Nucleus accumbens (tissue), 56 donors: ENCODE data around the gene PRELP.
A peak's percentile ranks its signal among the peaks of the same experiment; 100 is the strongest.
"Not testable (repeated sequence)": the region's sequence is repeated elsewhere in the genome, so short reads cannot be mapped to it uniquely, and the experiment has no call there.

ENCODE experiments used
- DNase-seq, 56 donors: peaks; one replicate each; lab custom pipeline; 2025; lab: John Stamatoyannopoulos, UW

PRELP gene

GRCh38 chr1:203504400-203505250, 29.0 kb downstream of the PRELP start:
- peak in 47 of 56 donors; percentile 18 to 93 (median 54) for DNase-seq

- no peak for DNase-seq
Measured at GRCh38 chr1:203505526-203506204, 30.1 kb downstream of the PRELP start.

- peak in 3 of 56 donors; percentile 13 to 25 (median 14) for DNase-seq
Measured at GRCh38 chr1:203506858-203507626, 31.4 kb downstream of the PRELP start.

- DNase-seq: no peak
Measured at GRCh38 chr1:203507759-203508158, 32.2 kb downstream of the PRELP start.

GRCh38 chr1:203508463-203509073, 33.0 kb downstream of the PRELP start:
- DNase-seq: peak in 1 of 56 donors; percentile 13

DNA sequence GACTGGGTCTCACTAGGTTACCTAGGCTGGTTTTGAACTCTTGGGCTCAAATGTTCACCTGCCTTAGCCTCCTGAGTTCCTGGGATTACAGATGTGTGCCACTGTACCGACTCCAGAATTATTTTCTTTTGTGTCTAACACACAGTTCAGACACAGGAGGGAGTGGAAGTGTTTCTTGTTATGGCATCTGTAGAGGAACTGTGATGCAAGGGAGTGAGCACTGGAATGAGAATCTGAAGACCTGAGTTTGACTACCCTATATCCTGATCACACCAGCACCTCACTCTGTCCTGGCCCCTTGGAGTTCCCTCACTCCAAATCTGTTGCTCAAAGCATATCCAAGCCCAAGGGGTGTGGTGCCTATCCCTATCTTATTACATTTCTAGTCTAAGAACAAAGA, 33.5 kb downstream of the PRELP start:
- DNase-seq: no peak

DNA sequence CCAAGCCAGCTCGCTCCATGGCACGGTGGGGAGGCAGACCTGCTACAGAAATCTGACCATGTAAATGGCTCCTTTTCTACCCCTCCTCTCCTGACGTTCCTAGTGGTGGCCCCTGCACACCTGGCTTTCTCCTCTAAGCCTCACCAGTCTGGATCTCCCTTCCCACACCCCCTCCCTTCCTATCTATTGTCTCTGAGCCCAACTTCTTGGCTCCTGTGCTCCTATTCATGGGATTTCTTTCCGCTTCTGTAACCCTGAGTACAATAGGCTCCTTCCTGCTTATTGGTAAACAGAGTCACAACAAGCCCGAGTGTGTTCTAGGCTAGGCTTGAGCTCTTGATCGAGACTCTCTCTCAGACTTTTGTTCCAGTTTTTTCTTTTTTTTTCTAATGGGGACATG, 35.9 kb downstream of the PRELP start:
- DNase-seq: no peak

DNA sequence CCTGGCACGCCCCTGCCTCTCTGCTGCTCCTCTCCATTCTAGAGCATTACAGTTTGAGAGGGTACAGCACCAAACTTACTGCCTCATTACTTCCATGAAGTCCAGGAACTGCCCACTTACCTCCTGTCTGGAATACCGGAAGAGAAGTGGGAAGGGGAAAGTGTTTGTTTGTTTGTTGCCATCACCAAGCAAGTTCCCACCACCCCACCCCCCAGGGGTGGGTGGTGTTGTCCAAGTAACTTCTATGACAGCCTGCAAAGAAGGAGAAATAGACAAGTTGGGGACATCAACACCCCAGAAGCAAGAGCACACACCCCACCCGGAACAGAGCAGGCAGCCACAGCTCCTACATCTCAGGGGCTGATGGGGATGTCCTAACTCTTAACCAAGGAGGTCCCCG, 36.3 kb downstream of the PRELP start:
- DNase-seq: no peak

- DNase-seq: no peak
Measured at GRCh38 chr1:203512517-203512847, 36.9 kb downstream of the PRELP start.

GRCh38 chr1:203512848-203513584, 37.4 kb downstream of the PRELP start:
- DNase-seq: peak in 22 of 56 donors; percentile 6 to 59 (median 27)

DNA sequence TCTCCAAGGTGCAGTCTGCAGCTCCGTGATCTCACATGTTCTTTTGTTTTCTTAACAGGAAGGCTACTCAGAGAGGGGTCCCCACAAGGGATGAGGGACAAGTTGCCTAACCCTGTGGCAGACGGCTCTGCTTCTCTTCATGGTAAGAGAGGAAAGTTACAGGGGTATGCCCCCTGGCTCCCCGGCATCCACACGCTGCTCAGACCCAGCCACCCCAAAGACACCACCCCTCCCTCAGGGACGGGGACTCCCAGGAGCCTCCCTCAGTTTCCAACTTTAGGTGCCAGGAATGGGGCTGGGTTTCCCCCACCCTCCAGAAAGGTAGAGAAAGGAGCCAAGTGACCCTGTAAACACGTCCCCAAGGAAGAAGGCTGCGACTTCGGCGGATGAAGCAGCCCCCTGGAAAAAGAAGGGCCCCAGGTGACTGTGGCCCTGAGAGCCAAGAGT, 38.0 kb downstream of the PRELP start:
- no peak for DNase-seq

GRCh38 chr1:203516184-203516583, 40.6 kb downstream of the PRELP start:
- no peak for DNase-seq

- DNase-seq: peak in 1 of 56 donors; percentile 18
Measured at GRCh38 chr1:203516906-203517305, 41.3 kb downstream of the PRELP start.

GRCh38 chr1:203517426-203518110, 42.0 kb downstream of the PRELP start:
- DNase-seq: peak in 3 of 56 donors; percentile 20 to 32 (median 23)

DNA sequence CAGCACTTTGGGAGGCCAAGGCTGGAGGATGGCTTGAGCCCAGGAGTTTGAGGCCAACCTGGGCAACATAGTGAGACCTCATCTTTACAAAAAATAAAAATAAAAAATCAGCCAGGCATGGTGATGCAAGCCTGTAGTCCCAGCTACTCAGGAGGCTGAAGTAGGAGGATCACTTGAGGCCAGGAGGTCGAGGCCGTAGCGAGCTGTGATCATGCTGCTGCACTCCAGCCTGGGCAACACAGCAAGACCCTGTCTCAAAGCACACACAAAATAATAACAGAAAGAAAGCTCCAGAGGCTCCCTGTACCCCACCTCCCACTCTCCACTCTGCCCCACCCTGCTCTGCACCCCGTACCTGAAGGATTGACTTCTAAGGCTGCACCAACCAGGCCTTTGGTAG, 42.5 kb downstream of the PRELP start:
- DNase-seq: not testable (repeated sequence)

DNA sequence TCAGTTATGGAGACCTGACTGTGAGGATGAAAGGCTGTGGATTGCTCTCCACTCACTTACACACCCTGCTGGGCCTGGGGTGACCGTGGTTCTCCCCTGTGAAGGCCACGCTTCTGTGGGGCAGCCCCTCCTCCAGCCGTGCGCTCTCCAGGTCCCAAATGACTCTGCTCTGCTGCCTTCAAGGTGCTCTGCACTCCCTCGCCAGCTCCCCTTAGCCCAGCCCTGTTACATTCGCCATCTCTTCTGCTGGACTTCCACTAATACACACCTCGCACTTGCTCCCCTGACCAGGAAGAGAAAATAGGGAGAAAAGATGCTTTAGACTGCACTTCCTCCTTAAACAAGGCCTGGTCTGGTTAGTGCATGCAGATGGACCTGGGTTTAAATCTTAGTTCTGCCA, 42.9 kb downstream of the PRELP start:
- DNase-seq: no peak

DNA sequence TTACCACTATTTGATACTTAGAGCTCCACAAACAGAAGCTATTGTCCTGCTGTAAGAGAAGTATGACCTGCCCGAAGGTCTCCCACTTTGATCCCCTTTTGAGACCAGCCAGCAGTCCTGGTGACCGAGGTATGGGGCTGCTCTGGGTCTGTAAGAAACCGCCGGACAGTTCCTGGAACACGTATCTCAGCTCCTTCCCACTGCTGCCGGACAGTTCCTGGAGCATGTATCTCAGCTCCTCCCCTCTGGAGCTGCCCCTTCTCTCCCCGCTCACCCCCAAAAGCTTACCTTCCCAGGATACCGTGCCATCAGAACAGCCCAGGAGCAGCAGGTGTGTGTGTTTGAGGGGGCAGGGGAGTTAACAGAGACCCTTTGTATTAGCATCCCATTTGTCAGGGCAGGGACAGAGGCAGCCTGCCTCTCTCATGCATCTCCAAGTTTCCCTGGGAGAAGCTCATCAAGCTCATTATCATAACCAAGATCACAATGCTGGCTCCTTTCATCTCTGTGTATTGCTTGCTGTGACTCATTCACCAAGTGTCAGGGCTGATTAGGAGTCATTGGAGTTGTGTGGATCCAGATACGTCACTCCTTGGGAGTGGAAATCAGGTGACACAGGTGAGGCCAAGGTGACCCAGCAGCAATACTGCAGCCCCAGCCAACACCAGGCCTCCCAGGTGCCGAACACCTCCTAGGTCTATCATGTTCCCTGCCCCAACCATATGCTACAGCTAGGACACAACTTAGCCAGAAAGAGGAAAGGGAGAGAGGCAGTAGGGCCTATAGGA, 43.6 kb downstream of the PRELP start:
- DNase-seq: peak in 9 of 56 donors; percentile 21 to 73 (median 35)

- DNase-seq: no peak
Measured at GRCh38 chr1:203519896-203520295, 44.3 kb downstream of the PRELP start.
